GM21526 (cell line): ENCODE measurements around the gene IRAK3.
A peak's percentile ranks its signal among the peaks of the same experiment; 100 is the strongest.
"Not testable (repeated sequence)": the region's sequence is repeated elsewhere in the genome, so short reads cannot be mapped to it uniquely, and the experiment has no call there.

Experiments
- ATAC-seq: cut with Tn5 transposase; IDR thresholded peaks from one replicate; pipeline ENCODE4 v1.9.1; 2021; ENCODE audit warnings: moderate library complexity; ENCODE audit not compliant: unreplicated experiment, low FRiP score

IRAK3 gene

DNA sequence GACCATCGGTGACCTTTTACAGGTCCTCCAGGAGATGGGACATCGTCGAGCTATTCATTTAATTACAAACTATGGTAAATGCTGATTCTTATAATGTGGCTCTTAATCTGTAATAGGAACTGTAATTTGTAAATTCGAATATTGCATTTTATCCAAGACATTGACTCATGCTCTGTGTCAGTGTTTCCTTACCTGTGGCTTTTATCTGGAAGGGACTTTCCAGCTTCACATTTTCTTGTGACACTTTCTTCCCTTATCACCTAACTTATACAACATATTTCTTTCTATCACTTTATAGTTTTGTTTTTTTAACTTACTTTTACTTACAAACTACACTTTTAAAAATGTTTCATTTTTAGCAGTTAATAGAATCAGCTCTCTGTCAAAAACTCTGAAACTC is 14.8 kb downstream of the IRAK3 start:
- ATAC-seq, result no peak

DNA sequence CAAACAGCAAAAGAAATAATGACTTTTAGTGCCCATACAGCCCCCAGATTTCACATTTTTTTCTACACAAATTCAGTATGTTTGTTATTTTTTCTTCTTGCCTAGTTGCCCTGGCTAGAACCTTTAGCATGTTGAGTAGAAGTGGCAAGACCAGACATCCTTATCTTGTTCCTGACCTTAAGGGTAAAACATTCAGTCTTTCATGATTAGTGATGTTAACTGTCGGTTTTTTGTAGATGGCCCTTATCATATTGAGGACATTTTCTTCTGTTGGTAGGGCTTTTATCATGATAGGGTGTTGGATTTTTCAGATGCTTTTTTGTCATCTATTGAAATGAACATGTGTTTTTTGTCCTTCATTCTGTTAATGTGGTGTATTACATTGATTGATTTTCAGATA is 17.1 kb downstream of the IRAK3 start:
- ATAC-seq, result no peak

DNA sequence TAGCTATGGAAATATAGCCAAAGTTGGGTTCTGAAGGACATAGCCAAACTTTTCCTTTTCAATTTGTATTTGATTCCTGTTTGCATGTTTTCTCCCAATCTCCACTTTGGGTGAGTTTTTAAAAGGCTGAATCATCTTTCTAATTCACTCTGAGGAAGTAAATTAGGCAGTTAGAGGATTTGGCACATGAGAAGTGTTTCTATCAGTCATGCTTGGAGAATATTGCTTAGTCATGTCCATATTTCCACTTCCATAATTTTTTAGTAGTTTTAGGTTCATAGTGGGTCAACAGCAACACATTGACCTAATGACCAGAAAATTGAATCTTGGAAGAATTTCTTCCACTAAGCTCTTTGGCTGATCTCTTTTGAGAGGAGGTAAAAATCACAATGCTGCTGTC is 21.8 kb downstream of the IRAK3 start:
- no peak for ATAC-seq

DNA sequence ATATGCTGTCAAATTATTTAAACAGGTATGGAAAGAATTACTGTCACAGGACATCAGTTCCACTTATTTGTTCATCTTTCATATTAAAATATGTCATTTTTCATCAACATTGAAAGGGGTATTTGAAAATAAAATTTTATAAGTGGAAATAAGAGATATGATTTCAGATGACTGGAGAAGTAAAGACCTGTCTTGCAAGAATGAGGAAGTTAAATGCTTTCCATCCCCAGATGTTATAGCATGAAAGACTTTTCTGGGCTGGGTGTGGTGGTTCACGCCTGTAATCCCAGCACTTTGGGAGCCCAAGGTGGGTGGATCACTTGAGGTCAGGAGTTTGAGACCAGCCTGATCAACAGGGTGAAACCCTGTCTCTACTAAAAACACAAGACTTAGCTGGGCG is 22.6 kb downstream of the IRAK3 start:
- not testable (repeated sequence) for ATAC-seq

DNA sequence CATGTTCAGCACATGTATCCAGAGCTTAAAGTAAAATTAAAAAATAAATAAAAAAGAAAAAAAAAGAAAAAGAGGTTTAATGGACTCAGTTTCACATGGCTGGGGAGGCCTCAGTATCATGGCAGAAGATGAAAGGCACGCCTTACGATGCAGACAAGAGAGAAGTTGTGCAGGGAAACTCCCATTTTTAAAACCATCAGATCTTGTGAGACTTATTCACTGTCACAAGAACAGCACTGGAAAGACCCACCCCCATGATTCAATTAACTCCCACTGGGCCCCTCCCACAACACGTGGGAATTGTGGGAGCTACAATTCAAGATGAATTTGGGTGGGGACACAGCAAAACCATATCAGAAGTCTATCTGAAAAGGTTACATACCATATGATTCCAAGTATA is 24.0 kb downstream of the IRAK3 start:
- not testable (repeated sequence) for ATAC-seq

DNA sequence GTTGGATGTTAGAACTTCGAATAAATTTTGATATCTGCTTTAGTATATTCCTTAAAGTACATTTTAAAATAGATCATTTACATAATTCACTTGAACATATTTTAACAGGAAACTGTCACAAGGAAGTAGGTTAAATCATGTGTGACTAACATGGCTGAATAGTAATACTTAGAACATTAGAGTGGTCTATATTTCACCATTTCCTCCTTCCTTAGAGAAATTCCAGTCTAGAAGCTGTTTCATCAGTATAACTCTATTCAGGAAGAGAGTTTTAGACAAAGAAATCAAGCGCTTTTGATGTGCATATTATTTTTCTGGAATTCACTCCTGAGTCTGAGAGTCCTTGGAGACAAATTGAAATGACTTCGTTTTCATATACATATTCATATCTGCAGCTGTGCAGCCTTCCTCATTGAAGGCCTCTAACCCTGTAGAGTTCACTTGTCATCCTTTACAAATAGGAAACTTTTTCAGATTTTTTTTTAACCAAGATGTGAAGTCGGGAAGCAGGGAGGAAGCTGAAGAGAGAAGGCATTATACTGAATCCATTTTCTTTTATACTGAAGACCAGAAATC is 28.4 kb downstream of the IRAK3 start:
- no peak for ATAC-seq

DNA sequence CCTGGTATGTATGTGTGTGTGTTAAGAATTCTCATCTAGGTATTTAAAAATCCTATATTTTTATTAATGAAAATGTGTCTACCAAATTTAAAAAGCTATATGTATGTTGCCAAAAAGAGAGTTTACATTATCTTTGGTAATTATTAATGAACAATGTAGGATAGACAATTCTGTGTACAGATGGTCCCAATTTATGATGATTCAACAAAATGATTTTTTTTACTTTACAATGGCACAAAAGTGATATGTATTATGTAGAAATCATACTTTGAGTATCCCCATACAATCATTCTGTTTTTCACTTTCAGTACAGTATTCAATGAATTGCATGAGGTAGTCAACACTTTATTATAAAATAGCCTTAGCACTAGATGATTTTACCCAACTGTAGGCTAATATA is 39.4 kb downstream of the IRAK3 start:
- no peak for ATAC-seq

DNA sequence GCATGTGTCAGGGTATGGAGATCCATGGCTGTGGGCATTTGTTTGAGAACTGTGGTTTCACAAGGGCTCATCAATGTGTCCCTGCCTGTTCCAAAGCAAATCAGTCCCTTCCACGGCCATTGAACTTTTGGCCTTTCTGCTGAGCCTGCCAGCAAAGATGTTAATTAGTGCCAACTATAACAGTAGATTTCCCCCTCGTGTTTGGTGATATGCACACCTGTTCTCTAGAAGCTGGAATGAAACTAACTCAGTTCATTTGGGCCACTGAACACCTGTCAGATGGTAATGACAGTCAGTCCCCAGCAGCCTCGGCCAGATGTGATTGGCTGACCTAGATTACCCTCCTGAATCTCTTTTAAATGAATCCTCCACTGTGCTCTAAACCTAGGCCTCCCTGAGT is 43.2 kb downstream of the IRAK3 start:
- no peak for ATAC-seq

DNA sequence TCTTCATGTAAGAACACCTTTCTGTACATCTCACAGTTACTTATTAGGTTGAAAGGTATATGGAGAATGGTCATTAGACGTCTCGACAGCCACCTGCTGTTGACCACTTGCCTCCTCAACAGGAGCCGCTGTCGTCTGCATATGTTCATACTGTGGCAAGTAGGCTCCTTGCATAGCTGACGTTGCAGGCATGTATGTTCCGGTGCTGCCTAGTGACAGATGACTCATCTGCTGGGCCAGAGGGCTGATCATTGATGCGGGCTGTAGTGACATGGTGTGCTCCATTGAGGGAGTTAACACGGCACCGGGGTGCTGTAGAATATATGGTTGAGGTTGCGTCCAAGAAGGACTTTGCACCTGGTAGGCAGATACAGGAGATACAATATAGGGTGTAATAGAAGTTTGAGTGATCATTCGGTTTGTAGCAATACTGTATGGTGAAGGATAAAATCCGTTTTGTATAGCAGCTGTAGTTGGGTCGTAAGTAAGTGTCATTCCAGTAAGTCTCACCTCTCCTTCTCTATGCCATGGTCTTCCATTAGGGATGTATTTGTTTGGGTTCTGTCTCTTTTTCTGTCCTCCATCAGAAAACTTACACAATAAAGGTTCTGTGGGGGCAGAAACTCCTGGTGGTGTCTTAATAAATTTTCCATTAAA is 45.2 kb downstream of the IRAK3 start:
- ATAC-seq, result peak; percentile 97

DNA sequence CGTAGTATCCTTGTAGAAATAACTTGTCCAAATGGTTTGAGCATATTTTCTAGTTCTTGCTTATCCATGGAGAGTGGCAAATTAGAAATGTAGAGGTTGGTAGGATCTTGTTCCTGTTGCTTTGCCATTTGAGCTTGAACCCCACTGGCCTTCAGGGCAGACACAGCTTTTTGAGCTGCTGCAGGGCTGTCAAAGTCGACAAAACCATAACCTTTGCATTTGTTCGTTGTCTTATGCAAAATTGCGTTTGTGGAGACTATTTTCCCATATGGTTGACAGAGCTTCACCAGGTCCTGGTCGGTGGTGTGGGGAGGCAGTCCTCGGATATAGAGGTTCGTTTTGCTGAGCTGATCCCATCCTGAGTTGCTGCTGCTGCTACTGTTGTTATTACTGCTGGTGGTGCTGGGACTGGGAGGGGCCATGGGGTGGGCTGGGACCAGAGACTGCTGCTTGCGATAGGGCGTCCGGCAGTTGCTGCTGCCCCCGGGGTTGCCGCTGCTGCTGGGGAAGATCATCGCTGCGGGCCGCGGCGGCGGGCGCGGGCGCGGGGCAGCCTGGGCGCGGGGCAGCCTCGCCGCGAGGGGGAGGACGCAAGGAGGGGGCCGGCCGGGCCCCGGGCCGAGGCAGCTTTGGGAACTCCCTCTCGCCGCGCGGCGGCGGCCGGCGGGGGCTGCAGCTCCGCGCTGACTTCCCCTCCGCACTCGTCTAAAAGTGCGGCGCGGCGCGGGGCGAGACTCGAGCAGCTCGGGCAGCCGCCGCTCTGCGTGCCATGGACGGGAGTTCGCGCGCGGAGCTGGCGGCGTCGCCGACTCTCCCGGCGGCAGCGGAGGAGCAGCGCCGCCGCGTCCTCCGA is 46.0 kb downstream of the IRAK3 start:
- ATAC-seq, result peak; percentile 34

DNA sequence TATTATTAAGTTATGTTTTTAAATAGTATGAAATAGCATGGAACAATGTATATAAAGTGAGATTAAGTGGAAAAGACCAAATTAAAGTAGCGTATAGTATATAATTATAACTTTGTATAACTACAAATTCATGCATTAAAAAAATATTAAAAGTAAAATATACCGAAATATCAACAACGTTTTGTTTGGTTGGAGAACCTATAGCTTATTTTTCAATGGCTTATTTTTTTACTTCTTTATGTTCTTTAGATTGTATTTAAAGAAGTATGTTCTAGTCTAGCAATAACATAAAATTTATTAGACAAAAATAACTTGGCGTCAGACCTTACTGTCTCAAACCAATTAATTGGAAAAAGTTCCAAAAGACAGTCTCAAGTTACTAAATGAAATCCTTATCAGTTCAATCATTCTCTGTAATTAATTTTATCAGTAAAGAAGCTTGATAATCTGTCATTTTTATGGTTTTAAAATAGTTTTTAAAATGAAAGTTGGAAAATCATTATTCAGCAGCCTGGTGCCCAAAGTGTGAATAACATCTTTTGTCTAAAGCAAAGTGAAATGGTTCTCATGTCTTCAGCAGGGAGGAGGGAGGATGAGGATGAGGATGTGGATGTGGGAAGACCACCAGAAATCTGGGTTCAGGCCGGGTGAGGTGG is 46.7 kb downstream of the IRAK3 start:
- no peak for ATAC-seq

DNA sequence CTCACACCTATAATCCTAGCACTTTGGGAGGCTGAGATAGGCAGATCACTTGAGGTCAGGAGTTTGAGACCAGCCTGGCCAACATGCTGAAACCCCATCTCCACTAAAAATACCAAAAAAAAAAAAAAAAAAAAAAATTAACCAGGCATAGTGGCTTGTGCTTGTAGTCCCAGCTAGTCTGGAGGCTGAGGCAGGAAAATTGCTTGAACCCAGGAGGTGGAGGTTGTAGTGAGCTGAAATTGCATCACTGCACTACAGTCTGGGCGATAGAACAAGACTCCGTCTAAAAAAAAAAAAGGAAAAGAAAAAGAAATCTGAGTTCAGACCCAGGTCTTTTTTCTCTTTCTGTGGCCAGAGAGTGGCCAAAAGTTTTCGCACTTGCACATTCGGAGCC is 47.3 kb downstream of the IRAK3 start:
- ATAC-seq, result not testable (repeated sequence)

DNA sequence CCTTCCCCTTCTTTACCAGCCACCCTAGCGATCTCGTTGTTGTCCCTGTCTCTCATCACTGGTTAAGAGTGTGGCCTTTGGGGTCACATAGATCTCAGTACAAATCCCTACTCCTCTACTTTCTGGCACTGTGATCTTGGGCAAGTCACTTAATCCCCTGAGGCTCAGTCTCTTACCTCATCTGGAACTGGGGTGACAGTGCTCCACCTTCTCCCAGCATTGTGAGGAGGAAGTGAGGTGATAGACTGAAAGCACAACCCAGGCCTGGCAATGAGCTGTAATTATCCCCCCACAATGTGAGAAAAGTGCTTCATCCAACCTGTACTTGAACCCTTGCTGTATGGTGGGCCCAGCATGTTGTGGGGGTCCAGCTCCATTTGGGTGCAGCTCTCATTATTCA is 48.0 kb downstream of the IRAK3 start:
- ATAC-seq, result no peak

DNA sequence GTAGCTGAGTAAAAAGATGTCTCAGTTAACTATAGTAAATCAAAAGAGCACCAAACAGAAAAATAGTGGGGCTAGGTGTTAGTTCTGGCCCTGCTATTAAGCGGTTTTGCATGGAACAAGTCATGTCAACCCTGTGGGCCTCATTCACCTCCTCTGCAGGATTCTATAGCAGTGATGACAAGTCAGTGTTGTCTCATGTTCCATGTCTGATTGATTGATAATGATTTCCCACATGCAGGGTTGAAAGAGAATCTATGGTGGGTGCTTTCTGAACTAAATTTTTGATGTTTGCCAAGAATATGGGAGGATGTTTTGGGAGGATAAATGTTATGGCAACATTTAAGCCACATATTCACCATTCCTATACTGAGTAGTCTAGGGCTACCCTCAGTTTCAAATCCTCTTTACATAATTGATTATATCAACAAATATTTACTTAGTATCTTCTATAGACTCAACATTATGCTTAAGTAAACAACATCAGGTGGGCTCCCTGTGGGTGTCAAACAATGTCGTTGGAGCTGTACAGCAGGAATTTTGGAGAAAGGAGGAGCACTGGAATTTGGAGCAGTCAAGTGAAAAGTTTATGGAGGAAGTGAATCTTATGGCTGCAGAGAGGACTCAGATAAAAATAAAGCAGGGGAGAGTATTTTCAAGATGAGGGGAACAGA is 48.6 kb downstream of the IRAK3 start:
- no peak for ATAC-seq

DNA sequence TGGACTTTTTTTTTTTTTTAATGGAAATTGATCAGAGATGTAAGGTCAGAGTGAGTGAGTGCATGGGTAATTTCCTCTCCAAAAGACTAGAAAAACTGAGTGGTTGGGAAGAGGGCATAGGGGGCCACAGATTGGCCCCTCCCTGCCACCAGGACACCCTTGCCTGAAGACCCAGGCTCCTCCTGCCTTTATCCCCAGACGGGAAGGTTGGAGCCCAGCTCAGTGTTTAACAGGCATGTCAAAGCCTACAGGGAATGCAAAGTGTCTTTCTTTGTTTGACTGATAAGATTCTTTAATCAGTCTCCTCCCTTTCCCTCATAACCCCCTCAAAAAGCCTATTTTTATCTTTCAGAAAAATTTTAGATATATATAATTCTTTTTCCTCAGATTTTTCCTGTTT is 50.3 kb downstream of the IRAK3 start:
- ATAC-seq, result no peak

DNA sequence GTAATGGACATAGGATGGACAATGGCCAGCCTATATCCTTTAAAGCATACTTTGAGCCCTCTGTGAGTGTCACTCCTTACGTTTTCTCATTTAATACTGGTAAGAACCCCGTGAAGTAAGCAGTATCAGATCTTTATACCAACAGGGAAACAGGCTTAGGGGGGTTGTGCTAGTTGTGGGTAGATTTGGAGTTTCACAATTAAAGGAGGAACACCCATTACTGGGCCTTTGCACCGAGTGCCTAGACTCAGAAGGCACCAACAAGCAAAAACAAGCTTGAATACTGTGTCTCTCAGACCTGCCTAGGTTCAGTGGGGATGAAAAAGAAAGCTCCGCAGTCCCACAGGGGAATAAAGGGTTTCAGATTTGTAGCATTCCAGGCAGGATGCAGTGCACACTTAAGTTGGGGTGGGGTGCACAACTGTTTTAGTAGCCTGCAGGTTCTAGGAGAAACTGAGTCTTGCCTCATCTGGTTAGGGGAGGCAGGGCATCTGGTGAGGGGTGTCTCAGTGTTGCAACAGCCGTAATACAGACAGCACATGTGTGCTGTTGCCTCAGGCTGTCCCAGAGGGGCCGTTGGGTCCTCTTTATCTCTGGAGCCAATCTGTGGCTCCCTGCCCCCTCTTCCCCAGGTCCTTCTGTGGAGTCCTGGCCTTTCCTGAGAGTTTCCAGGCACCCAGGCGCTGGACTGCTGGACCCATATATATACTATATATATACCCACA is 51.2 kb downstream of the IRAK3 start:
- no peak for ATAC-seq

DNA sequence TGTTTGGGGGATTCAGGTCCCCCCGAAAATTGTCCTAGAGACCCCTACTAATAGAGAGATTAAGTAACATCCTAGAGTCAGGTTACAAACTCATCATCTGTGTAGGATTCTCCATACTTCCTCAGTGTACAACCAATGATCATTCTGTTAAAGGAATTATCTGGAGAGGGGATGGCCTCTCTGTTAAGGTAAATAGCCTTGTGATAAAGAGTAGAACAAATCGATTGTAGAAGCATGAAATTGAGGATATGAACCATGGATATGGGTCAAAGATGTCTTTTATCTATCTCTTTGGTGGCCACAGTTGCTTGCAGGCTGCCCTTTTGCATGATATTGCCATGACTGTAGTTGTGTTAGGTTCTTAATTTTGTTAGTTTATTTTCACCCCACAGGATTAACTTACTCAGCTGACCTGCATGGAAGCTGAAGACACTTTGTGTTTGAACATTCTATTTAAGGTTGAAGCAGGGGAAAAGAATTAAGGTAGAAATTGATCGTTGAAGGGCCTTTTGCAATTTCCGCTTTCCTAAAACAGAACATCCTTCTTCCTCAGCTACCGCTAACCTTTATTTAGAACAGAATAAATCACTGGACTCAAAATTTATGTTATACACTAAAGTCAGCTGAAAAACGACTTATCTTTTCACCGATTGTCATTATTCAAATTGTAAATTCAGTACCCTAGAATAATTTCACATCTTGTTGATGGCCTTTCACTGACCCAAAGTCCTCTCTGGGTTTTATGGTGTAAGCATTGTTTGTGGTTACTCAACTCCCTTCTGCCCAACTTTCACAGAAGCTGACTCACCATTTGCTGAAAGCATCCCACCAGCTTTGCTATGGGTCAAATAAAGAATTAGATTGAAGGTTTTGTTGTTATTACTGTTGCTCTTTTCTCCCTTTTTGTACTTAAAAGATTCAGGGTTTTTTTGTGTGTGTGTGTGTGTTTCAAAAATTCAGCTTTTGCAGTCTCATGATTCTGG is 52.3 kb downstream of the IRAK3 start:
- no peak for ATAC-seq

DNA sequence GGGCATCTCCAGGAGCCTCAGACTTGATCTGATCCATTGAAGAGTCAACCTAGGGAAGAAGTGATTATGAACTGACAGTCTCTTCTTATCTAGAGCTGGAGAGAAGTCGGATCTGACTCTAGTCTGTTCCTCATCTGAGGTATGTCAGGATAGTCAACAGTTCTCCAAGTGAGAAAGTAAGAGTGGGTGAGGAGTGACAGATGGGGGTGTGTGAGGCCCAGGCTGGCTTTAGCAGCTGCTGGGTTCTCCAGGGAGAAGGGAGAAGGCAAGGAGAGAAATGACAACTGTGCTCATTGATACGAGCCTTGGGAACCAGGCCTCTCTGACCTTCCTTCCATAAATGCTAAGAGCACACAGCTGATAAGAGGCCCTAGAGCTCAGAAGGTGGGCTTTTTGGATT is 53.3 kb downstream of the IRAK3 start:
- ATAC-seq, result no peak

DNA sequence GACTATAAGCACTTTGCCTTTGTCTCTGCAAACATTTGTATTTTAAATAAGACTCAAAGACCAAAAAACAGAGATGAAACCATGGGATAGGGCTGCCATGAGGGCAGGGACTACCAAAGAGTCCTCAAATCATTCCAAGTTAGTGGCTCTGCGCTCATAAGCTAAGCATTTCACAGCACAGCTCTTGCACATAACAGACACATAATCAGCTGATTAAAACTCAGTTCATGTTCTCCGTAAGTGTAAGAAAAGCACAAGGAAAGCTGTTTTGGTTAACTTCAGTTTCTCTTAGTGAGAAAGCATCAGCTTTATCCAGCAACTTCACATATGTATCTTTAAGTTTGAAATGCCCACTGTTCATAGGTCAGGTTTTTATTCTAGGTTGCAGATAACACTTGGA is 54.9 kb downstream of the IRAK3 start:
- ATAC-seq, result no peak
